Pancreas (tissue), 10 donors: ENCODE results near the gene FAM98A. TPM values are rescaled to one million over a fixed set of nuclear protein-coding genes. Genes with fewer than 3 reads are reported as not detected.
A peak's percentile ranks its signal among the peaks of the same experiment; 100 is the strongest.

Source experiments
- ATAC-seq, 4 donors: fragments of 200-7000 bp; cut with Tn5 transposase; one replicate each; pipeline versions ENCODE4 v1.8.0 to v1.9.1; 2020; ENCODE audit warnings: mild to moderate bottlenecking in 4 of 4, moderate library complexity in 4 of 4
- DNase-seq, 6 donors: peaks; one replicate each; pipeline ENCODE4 v3.0.0-alpha.2; 2020
- FAIRE-seq: peaks from 2 replicates; lab custom pipeline; 2012; peaks lifted over from hg19 to GRCh38; lab: Jason Lieb, UNC
- H3K27ac ChIP-seq, 4 donors: fragments of 200-600 bp; sonication (generic); 1 replicate in 3 of 4; 2 replicates in 1 of 4; pipeline versions ENCODE4 v1.5.0 to v1.8.0; 2020
- H3K27me3 ChIP-seq, 4 donors: fragments of 200-600 bp; one replicate each; pipeline ENCODE4 v1.8.0; 2021
- H3K36me3 ChIP-seq, 3 donors: fragments of 200-600 bp; sonication (generic) in 1 of 3; one replicate each; pipeline versions ENCODE4 v1.5.0 to v1.8.0; 2020 to 2021
- H3K4me1 ChIP-seq, 3 donors: fragments of 200-600 bp; one replicate each; pipeline ENCODE4 v1.8.0; 2021
- H3K4me3 ChIP-seq, 4 donors: fragments of 200-600 bp; sonication (generic) in 2 of 4; one replicate each; pipeline versions ENCODE4 v1.5.0 to v1.8.0; 2020 to 2021
- H3K9me3 ChIP-seq, 4 donors: fragments of 200-600 bp; one replicate each; pipeline ENCODE4 v1.8.0; 2021
- WGBS, 2 donors: extraction: QIAGEN DNeasy Blood & Tissue Kit; methylation state at CpG; one replicate each; pipeline ENCODE4 v1.1.7; 2013; 5-methylcytosine and 5-hydroxymethylcytosine counted together
- intact Hi-C, 3 donors: fragments of 100-400 bp; cut with DNase I; formaldehyde crosslinking; loops; one replicate each; pipeline versions ENCODE4 v1.11.1 to v1.14.2; 2022
- polyA plus RNA-seq, 2 donors: library from polyadenylated mRNA; stranded (reverse); fragments of 200-250 nt; gene quantifications; one replicate each; pipeline ENCODE4 v1.2.3, GENCODE V29; 2013
- total RNA-seq, 6 donors: library from RNA; stranded (reverse); fragmentation: NEBNext Ultra II Directional in 4 of 6; extraction: Animal tissue kit (Norgen Biotek cat#: 25700) in 4 of 6; gene quantifications; one replicate each; pipeline versions ENCODE4 v1.2.1 to v1.2.4, GENCODE V29; 2021 to 2023
- TF ChIP-seq, protein P1 (sequence below), 4 donors: fragments of 200-600 bp; sonication (generic) in 3 of 4; IDR thresholded peaks; one replicate each; pipeline versions ENCODE4 v1.5.0 to v1.8.0; 2021; ENCODE audit warnings: antibody characterized with exemption in 4 of 4
- donor health status: healthy with polysubstance abuse.
- donor health status: DM: no; HTN: no; CAD: no; lungs with moderate emphysema.
- donor health status: DM: no; HTN: no; CAD: no.
- donor health status: control.
- donor health status: control.
- donor health status: Bipolar disorder and iron deficiency.
- donor health status: DM: yes; HTN: yes; CAD: no.
- donor health status: DM: no; HTN: no; CAD: no.
- donor health status: DM: no; HTN: no; CAD: no.
- donor health status: DM: yes; HTN: yes; CAD: no.

Gene FAM98A
- total and polyA plus RNA-seq, 8 donors = 8.9 to 25.3 (median 14.6) TPM

DNA sequence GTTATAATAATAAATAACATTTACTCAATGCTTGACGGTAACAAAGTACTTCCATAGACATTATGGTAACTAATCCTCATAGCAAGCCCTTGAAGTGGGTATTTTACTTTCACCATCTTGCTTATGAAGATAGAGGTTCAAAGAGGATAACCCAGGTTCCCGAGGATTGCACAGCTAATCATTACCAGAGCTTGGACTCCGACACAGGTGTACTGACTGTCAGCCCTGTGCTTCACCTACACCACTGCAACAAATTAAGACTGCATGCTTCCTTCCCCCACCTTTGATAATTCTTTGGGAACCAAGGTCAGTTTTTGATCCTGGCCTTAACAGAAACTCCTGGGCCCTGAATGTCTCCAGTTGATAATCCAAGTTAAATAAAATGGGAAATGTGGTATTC lies 48.9 kb downstream of the FAM98A start:
- DNase-seq (no peak), FAIRE-seq (no peak), ATAC-seq (no peak)
- Histone ChIP-seq H3K4me1 (no peaks in the 10 kb centered on the region), H3K27ac (no peak overlapping the region), H3K36me3 (no peaks in the 10 kb centered on the region), H3K27me3 (no peaks in the 10 kb centered on the region), H3K9me3 (no peaks in the 10 kb centered on the region), H3K4me3 (no peak overlapping the region)
- TF ChIP-seq, protein P1, sequence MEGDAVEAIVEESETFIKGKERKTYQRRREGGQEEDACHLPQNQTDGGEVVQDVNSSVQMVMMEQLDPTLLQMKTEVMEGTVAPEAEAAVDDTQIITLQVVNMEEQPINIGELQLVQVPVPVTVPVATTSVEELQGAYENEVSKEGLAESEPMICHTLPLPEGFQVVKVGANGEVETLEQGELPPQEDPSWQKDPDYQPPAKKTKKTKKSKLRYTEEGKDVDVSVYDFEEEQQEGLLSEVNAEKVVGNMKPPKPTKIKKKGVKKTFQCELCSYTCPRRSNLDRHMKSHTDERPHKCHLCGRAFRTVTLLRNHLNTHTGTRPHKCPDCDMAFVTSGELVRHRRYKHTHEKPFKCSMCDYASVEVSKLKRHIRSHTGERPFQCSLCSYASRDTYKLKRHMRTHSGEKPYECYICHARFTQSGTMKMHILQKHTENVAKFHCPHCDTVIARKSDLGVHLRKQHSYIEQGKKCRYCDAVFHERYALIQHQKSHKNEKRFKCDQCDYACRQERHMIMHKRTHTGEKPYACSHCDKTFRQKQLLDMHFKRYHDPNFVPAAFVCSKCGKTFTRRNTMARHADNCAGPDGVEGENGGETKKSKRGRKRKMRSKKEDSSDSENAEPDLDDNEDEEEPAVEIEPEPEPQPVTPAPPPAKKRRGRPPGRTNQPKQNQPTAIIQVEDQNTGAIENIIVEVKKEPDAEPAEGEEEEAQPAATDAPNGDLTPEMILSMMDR (IDR thresholded peaks at IDR 0.05) = no peak
- WGBS, 2 donors = 36 to 52% methylated on average over 3 of the region's 3 CpGs
- intact Hi-C loops = no loop called here

DNA sequence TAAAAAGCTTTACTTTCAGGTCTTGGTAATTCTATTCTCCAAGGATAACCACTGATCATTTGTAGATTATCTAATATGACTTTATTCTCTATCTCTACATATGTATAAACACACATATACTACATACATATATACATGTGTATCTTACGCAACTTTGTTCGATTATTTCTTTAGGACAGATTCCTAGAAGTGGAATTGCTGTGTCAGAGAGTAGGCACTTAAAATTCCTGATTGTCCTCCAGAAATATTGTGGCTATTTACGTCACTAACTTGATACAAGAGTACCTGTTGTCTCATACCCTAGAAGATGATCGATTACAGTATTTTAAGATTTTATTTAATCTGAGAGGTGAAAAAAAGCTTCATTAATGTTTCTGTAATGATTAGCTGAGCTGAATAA lies 57.9 kb downstream of the FAM98A start:
- intact Hi-C loops = no loop called here
- ATAC-seq (no peak), DNase-seq (no peak), FAIRE-seq (no peak)
- no peak overlapping the region for H3K27ac ChIP-seq
- no peak overlapping the region for H3K4me3 ChIP-seq
- no peaks in the 10 kb centered on the region for H3K36me3 ChIP-seq
- TF ChIP-seq, protein P1 (IDR thresholded peaks at IDR 0.05) = no peak
- H3K9me3 ChIP-seq = no peaks in the 10 kb centered on the region
- H3K4me1 ChIP-seq = no peaks in the 10 kb centered on the region
- WGBS, 2 donors = 75 to 88% methylated on average over 4 of the region's 4 CpGs
- H3K27me3 ChIP-seq = no peaks in the 10 kb centered on the region

DNA sequence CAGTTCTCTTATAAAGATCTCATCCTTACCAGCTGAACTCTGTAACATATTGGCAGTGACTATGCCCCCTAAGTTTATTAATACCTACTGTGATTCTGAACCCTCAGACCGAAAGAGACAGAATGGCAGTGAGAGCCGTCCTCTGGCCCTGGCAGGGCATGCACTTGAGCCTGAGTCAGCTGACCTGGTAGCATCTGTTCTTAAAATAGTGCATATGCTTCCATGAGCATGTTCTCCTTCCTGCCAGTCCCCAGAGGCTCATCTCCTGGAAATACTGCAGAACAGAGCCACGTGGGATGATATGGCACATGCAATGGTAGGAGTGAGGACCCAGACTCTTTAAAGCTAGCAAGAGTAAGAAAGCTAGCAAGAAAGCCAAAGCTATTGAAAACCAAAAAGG lies 63.7 kb downstream of the FAM98A start:
- Histone ChIP-seq H3K27me3 (no peaks in the 10 kb centered on the region), H3K27ac (no peak overlapping the region), H3K4me3 (no peak overlapping the region), H3K4me1 (no peaks in the 10 kb centered on the region), H3K36me3 (no peaks in the 10 kb centered on the region), H3K9me3 (no peaks in the 10 kb centered on the region)
- intact Hi-C loops = no loop called here
- DNase-seq (no peak), FAIRE-seq (no peak), ATAC-seq (peak in 1 of 4 donors; percentile 16)
- TF ChIP-seq, protein P1 (IDR thresholded peaks at IDR 0.05) = no peak
- 87 to 89% methylated on average over 3 of the region's 3 CpGs for WGBS, 2 donors

Other genes with a start within 250 kb of the FAM98A start
- gene RASGRP3, start 122.7 kb downstream of the FAM98A start, total RNA-seq = 10 to 100 TPM in 2 of 6 donors, 1 to 10 TPM in 3, under 1 TPM in 1; 0.92 to 14.9 (median 3.0) TPM
- 1 to 10 TPM; 2.1 to 3.4 TPM for gene RASGRP3, start 122.7 kb downstream of the FAM98A start, polyA plus RNA-seq